WTC11 (cell line): ENCODE measurements around the gene ACACA. TPM values are rescaled to one million over a fixed set of nuclear protein-coding genes. Genes with fewer than 3 reads are reported as not detected.

Experiments used
- ATAC-seq: fragments of 200-7000 bp; cut with Tn5 transposase; 2 replicates; pipeline ENCODE4 v1.10.0; 2021; ENCODE audit warnings: mild to moderate bottlenecking, moderate library complexity
- Bru-seq: library from RNA; stranded (reverse); fragments of 400-500 nt; gene quantifications from one replicate; lab custom pipeline; 2021; lab: Mats Ljungman, UMichigan
- CTCF ChIA-PET: fragments of 300-600 bp; sonication (Branson Sonifier 250); formaldehyde crosslinking; loops from one replicate; lab custom pipeline; 2021; ENCODE audit warnings: antibody characterized with exemption; lab: Charles Lee
- POLR2A ChIA-PET: fragments of 350-600 bp; sonication (Branson Sonifier 250); formaldehyde crosslinking; loops from one replicate; lab custom pipeline; 2021; ENCODE audit warnings: antibody characterized with exemption; lab: Charles Lee
- DNase-seq: peaks from one replicate; pipeline ENCODE4 v3.0.0; 2021; ENCODE audit warnings: low spot score
- H3K27ac Mint-ChIP-seq: 2 replicates; pipeline ENCODE4 v1.8.0; 2021; ENCODE audit warnings: mixed read lengths
- H3K27me3 Mint-ChIP-seq: 2 replicates; pipeline ENCODE4 v1.8.0; 2021; ENCODE audit warnings: low read depth, mild to moderate bottlenecking, moderate library complexity, mixed read lengths
- H3K36me3 Mint-ChIP-seq: 2 replicates; pipeline ENCODE4 v1.8.0; 2021; ENCODE audit warnings: mixed read lengths
- H3K4me1 Mint-ChIP-seq: 2 replicates; pipeline ENCODE4 v1.8.0; 2022; ENCODE audit warnings: mixed read lengths
- H3K4me3 Mint-ChIP-seq: 2 replicates; pipeline ENCODE4 v1.8.0; 2021; ENCODE audit warnings: mild to moderate bottlenecking, moderate library complexity, mixed read lengths
- H3K9me3 Mint-ChIP-seq: 2 replicates; pipeline ENCODE4 v1.8.0; 2021; ENCODE audit warnings: mixed read lengths
- ARID4B ChIP-seq: sonication (generic); formaldehyde crosslinking; IDR thresholded peaks from 2 replicates; pipeline ENCODE4 v1.8.0; 2023; ENCODE audit warnings: missing genetic modification reagents, mild to moderate bottlenecking, borderline replicate concordance
- CDX4 ChIP-seq: fragments of 250-450 bp; sonication (Bioruptor Pico); IDR thresholded peaks from 2 replicates; pipeline ENCODE4 v1.9.0; 2021; ENCODE audit warnings: moderate library complexity, mild to moderate bottlenecking, inconsistent platforms, borderline replicate concordance
- E2F5 ChIP-seq: sonication (generic); formaldehyde crosslinking; IDR thresholded peaks from 2 replicates; pipeline ENCODE4 v1.8.1; 2022; ENCODE audit warnings: mild to moderate bottlenecking, moderate library complexity, missing genetic modification reagents
- FOXK1 ChIP-seq: sonication (generic); formaldehyde crosslinking; IDR thresholded peaks from 2 replicates; pipeline ENCODE4 v1.8.0; 2022; ENCODE audit warnings: mild to moderate bottlenecking, moderate library complexity, missing genetic modification reagents
- FOXP1 ChIP-seq: sonication (generic); formaldehyde crosslinking; IDR thresholded peaks from 2 replicates; pipeline ENCODE4 v1.8.0; 2022; ENCODE audit warnings: missing genetic modification reagents, mild to moderate bottlenecking, moderate library complexity, borderline replicate concordance
- GRHL2 ChIP-seq: fragments of 250-450 bp; sonication (Bioruptor Pico); IDR thresholded peaks from 2 replicates; pipeline ENCODE4 v1.8.0; 2022; ENCODE audit warnings: mild to moderate bottlenecking, moderate library complexity; ENCODE audit not compliant: insufficient replicate concordance, severe bottlenecking
- NFE2L1 ChIP-seq: sonication (generic); formaldehyde crosslinking; IDR thresholded peaks from 2 replicates; pipeline ENCODE4 v1.8.1; 2023; ENCODE audit warnings: missing genetic modification reagents
- PRRX2 ChIP-seq: fragments of 250-450 bp; sonication (Bioruptor Pico); IDR thresholded peaks from 2 replicates; pipeline ENCODE4 v1.8.0; 2021; ENCODE audit warnings: mild to moderate bottlenecking
- SMAD3 ChIP-seq: sonication (generic); formaldehyde crosslinking; IDR thresholded peaks from 2 replicates; pipeline ENCODE4 v1.8.0; 2022; ENCODE audit warnings: missing genetic modification reagents, mild to moderate bottlenecking, borderline replicate concordance
- SMAD4 ChIP-seq: sonication (generic); formaldehyde crosslinking; IDR thresholded peaks from 2 replicates; pipeline ENCODE4 v1.8.0; 2022; ENCODE audit warnings: mild to moderate bottlenecking, missing genetic modification reagents
- TCF7 ChIP-seq: sonication (generic); formaldehyde crosslinking; IDR thresholded peaks from 2 replicates; pipeline ENCODE4 v1.8.0; 2022; ENCODE audit warnings: mild to moderate bottlenecking, low read depth, missing genetic modification reagents, moderate library complexity
- ZNF138 ChIP-seq: sonication (generic); formaldehyde crosslinking; conservative IDR thresholded peaks from 2 replicates; pipeline ENCODE4 v1.8.1; 2022; ENCODE audit warnings: mild to moderate bottlenecking, moderate library complexity, missing genetic modification reagents
- ZNF232 ChIP-seq: sonication (generic); formaldehyde crosslinking; IDR thresholded peaks from 2 replicates; pipeline ENCODE4 v1.8.0; 2022; ENCODE audit warnings: mild to moderate bottlenecking, missing genetic modification reagents
- ZNF263 ChIP-seq: sonication (generic); formaldehyde crosslinking; IDR thresholded peaks from 2 replicates; pipeline ENCODE4 v1.8.1; 2022; ENCODE audit warnings: low read depth, mild to moderate bottlenecking, moderate library complexity, missing genetic modification reagents
- long read RNA-seq, 3 experiments: library from RNA in 1 of 3; library from capped mRNA in 1 of 3; library from polyadenylated mRNA in 1 of 3; unstranded in 2 of 3; stranded (forward) in 1 of 3; transcript quantifications; one replicate each; pipeline ENCODE4 v2.0.0, GENCODE V29; 2021
- total RNA-seq: library from RNA; stranded (reverse); gene quantifications from 3 replicates; pipeline ENCODE4 v1.2.3, GENCODE V29; 2021
- TF ChIP-seq, protein P1 (sequence below): sonication (generic); formaldehyde crosslinking; IDR thresholded peaks from 2 replicates; pipeline ENCODE4 v1.8.1; 2022; ENCODE audit warnings: low read depth, missing genetic modification reagents, borderline replicate concordance
- TF ChIP-seq, protein P2 (sequence below): fragments of 250-450 bp; sonication (Bioruptor Pico); IDR thresholded peaks from 2 replicates; pipeline ENCODE4 v1.9.0; 2021; ENCODE audit warnings: mild to moderate bottlenecking
- TF ChIP-seq, protein P3 (sequence below): fragments of 250-450 bp; sonication (Bioruptor Pico); IDR thresholded peaks from 2 replicates; pipeline ENCODE4 v2.1.2; 2022; ENCODE audit warnings: mild to moderate bottlenecking, moderate library complexity
- TF ChIP-seq, protein P4 (sequence below): sonication (generic); formaldehyde crosslinking; IDR thresholded peaks from 2 replicates; pipeline ENCODE4 v1.8.0; 2023; ENCODE audit warnings: mild to moderate bottlenecking, missing genetic modification reagents

Gene ACACA
- total RNA-seq: 167 to 177 TPM (median 173 TPM) in 3 replicates
- percentile 82 among the genes with signal in this experiment for Bru-seq, nascent RNA
- long read RNA-seq, experiment 1, full-length matches to known transcripts: 42 of 269 reads
- long read RNA-seq, experiment 1, partial matches to known transcripts: 133 of 269 reads
- long read RNA-seq, experiment 1, other reads (novel, unspliced or antisense): 94 of 269 reads
- long read RNA-seq, experiment 2, partial matches to known transcripts: 48 of 122 reads
- long read RNA-seq, experiment 2, other reads (novel, unspliced or antisense): 73 of 122 reads
- long read RNA-seq, experiment 3, partial matches to known transcripts: 0 of 9 reads
- long read RNA-seq, experiment 3, other reads (novel, unspliced or antisense): 9 of 9 reads

- H3K9me3 Mint-ChIP-seq: no peaks in the 10 kb centered on the region
- no peaks in the 10 kb centered on the region for H3K27me3 Mint-ChIP-seq
- peaks cover 18% of the 10 kb centered on the region for H3K4me1 Mint-ChIP-seq
- CTCF ChIA-PET: interaction anchor here (1.5 kb wide), 1 partner anchor 32 kb away, joined by 6 read pairs; no protein-coding TSS in a partner anchor
- DNase-seq (peak; percentile 74), ATAC-seq (peak; percentile 95)
- peak within 1 kb of the TSS; percentile 97 for H3K27ac Mint-ChIP-seq
- POLR2A ChIA-PET: interaction anchor here (0.8 kb wide), 1 partner anchor 203 kb away, joined by 3 read pairs; the partner anchor contains the start of gene SYNRG
- H3K4me3 Mint-ChIP-seq: peak within 1 kb of the TSS; percentile 97
- peaks cover 14% of the 10 kb centered on the region for H3K36me3 Mint-ChIP-seq
- TF ChIP-seq FOXK1 (CRISPR knock-in tag) (peak; percentile 50; the same call in 1 of the 2 replicates), ZNF138 (CRISPR knock-in tag) (no peak), GRHL2 (CRISPR knock-in tag) (no peak), NFE2L1 (CRISPR knock-in tag) (0 out of 2 replicates have a peak, but pooled peaks have one; percentile 36), ARID4B (CRISPR knock-in tag) (no peak; the same call in 1 of the 2 replicates), E2F5 (peak; percentile 44; the same call in 1 of the 2 replicates), ZNF263 (no peak), FOXP1 (CRISPR knock-in tag) (peak; percentile 33; the same call in 1 of the 2 replicates), SMAD4 (CRISPR knock-in tag) (no peak), PRRX2 (CRISPR knock-in tag) (no peak), SMAD3 (CRISPR knock-in tag) (0 out of 2 replicates have a peak, but pooled peaks have one; percentile 18), TCF7 (CRISPR knock-in tag) (no peak), CDX4 (no peak), ZNF232 (peak; percentile 83)
- TF ChIP-seq, protein P1, sequence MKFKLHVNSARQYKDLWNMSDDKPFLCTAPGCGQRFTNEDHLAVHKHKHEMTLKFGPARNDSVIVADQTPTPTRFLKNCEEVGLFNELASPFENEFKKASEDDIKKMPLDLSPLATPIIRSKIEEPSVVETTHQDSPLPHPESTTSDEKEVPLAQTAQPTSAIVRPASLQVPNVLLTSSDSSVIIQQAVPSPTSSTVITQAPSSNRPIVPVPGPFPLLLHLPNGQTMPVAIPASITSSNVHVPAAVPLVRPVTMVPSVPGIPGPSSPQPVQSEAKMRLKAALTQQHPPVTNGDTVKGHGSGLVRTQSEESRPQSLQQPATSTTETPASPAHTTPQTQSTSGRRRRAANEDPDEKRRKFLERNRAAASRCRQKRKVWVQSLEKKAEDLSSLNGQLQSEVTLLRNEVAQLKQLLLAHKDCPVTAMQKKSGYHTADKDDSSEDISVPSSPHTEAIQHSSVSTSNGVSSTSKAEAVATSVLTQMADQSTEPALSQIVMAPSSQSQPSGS (CRISPR knock-in tag): no peak
- TF ChIP-seq, protein P2, sequence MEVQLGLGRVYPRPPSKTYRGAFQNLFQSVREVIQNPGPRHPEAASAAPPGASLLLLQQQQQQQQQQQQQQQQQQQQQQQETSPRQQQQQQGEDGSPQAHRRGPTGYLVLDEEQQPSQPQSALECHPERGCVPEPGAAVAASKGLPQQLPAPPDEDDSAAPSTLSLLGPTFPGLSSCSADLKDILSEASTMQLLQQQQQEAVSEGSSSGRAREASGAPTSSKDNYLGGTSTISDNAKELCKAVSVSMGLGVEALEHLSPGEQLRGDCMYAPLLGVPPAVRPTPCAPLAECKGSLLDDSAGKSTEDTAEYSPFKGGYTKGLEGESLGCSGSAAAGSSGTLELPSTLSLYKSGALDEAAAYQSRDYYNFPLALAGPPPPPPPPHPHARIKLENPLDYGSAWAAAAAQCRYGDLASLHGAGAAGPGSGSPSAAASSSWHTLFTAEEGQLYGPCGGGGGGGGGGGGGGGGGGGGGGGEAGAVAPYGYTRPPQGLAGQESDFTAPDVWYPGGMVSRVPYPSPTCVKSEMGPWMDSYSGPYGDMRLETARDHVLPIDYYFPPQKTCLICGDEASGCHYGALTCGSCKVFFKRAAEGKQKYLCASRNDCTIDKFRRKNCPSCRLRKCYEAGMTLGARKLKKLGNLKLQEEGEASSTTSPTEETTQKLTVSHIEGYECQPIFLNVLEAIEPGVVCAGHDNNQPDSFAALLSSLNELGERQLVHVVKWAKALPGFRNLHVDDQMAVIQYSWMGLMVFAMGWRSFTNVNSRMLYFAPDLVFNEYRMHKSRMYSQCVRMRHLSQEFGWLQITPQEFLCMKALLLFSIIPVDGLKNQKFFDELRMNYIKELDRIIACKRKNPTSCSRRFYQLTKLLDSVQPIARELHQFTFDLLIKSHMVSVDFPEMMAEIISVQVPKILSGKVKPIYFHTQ (CRISPR knock-in tag): no peak
- TF ChIP-seq, protein P3, sequence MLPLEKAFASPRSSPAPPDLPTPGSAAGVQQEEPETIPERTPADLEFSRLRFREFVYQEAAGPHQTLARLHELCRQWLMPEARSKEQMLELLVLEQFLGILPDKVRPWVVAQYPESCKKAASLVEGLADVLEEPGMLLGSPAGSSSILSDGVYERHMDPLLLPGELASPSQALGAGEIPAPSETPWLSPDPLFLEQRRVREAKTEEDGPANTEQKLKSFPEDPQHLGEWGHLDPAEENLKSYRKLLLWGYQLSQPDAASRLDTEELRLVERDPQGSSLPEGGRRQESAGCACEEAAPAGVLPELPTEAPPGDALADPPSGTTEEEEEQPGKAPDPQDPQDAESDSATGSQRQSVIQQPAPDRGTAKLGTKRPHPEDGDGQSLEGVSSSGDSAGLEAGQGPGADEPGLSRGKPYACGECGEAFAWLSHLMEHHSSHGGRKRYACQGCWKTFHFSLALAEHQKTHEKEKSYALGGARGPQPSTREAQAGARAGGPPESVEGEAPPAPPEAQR (CRISPR knock-in tag): no peak
- TF ChIP-seq, protein P4, sequence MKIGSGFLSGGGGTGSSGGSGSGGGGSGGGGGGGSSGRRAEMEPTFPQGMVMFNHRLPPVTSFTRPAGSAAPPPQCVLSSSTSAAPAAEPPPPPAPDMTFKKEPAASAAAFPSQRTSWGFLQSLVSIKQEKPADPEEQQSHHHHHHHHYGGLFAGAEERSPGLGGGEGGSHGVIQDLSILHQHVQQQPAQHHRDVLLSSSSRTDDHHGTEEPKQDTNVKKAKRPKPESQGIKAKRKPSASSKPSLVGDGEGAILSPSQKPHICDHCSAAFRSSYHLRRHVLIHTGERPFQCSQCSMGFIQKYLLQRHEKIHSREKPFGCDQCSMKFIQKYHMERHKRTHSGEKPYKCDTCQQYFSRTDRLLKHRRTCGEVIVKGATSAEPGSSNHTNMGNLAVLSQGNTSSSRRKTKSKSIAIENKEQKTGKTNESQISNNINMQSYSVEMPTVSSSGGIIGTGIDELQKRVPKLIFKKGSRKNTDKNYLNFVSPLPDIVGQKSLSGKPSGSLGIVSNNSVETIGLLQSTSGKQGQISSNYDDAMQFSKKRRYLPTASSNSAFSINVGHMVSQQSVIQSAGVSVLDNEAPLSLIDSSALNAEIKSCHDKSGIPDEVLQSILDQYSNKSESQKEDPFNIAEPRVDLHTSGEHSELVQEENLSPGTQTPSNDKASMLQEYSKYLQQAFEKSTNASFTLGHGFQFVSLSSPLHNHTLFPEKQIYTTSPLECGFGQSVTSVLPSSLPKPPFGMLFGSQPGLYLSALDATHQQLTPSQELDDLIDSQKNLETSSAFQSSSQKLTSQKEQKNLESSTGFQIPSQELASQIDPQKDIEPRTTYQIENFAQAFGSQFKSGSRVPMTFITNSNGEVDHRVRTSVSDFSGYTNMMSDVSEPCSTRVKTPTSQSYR (CRISPR knock-in tag): no peak
Measured at GRCh38 chr17:37406635-37407461, at the start of gene ACACA, which contains the start of gene TADA2A. Gene ACACA (minus strand): TSS chr17:37406836. CDS start chr17:37406299, 537 bp downstream. Gene TADA2A (plus strand): TSS chr17:37406886. CDS start chr17:37411366, 4,480 bp downstream.
